Measurements from ENCODE around the gene VWA3B. TPM values are rescaled to one million over a fixed set of nuclear protein-coding genes. Genes with fewer than 3 reads are reported as not detected.

Gene VWA3B
- total RNA-seq, 4 donors from 2014 or later = not detected

GRCh38 chr2:98343285-98343684 is 256.3 kb downstream of the VWA3B start:
- Histone ChIP-seq H3K27ac (no peak overlapping the region), H3K9me3 (no peaks in the 10 kb centered on the region), H3K27me3 (peaks cover 17 to 64% (median 23%) of the 10 kb centered on the region in 4 donors), H3K4me3 (no peak overlapping the region), H3K4me1 (peaks cover 7 to 19% (median 12%) of the 10 kb centered on the region in 3 donors), H3K36me3 (no peaks in the 10 kb centered on the region)
- DNase-seq = no peak
- intact Hi-C loops (cut with DNase I) = no loop called here
- WGBS, 2 donors = 47 to 64% methylated on average over 3 of the region's 3 CpGs
- no peak for TF ChIP-seq POLR2A (IDR thresholded peaks at IDR 0.05)
- TF ChIP-seq CTCF (IDR thresholded peaks at IDR 0.05) = no peak

GRCh38 chr2:98346311-98347236 is 259.6 kb downstream of the VWA3B start, which contains the start of gene CNGA3:
Gene CNGA3, plus strand, starts transcription at chr2:98346456. Its CDS starts 23,520 bp downstream, at chr2:98369976.
- Histone ChIP-seq H3K36me3 (no peaks in the 10 kb centered on the region), H3K27me3 (peaks cover 17 to 90% (median 28%) of the 10 kb centered on the region in 4 donors), H3K27ac (no peak within 1 kb of the TSS), H3K4me1 (peaks cover 7 to 19% (median 12%) of the 10 kb centered on the region in 3 donors), H3K4me3 (peak within 1 kb of the TSS in 3 of 4 donors; percentile 14 to 53 (median 23)), H3K9me3 (no peaks in the 10 kb centered on the region)
- TF ChIP-seq POLR2A (IDR thresholded peaks at IDR 0.05) (no peak), CTCF (IDR thresholded peaks at IDR 0.05) (no peak)
- DNase-seq = no peak
- 5 to 9% methylated on average over 6 to 36 of the region's 72 CpGs for WGBS, 2 donors
- intact Hi-C loops (cut with DNase I) = no loop called here

GRCh38 chr2:98347298-98348065 is 260.5 kb downstream of the VWA3B start:
- H3K36me3 ChIP-seq = no peaks in the 10 kb centered on the region
- no peak for DNase-seq
- H3K4me3 ChIP-seq = peak overlapping the region in 1 of 4 donors; percentile 53
- peaks cover 7 to 19% (median 12%) of the 10 kb centered on the region in 3 donors for H3K4me1 ChIP-seq
- TF ChIP-seq POLR2A (IDR thresholded peaks at IDR 0.05) = no peak
- TF ChIP-seq CTCF (IDR thresholded peaks at IDR 0.05) = no peak
- WGBS, 2 donors = 15% methylated on average over 15 of the region's 54 CpGs; no CpG with 5 or more reads in 1 of the 2 donors
- H3K27me3 ChIP-seq = peaks cover 17 to 93% (median 28%) of the 10 kb centered on the region in 4 donors
- H3K27ac ChIP-seq = no peak overlapping the region
- H3K9me3 ChIP-seq = no peaks in the 10 kb centered on the region
- intact Hi-C loops (cut with DNase I) = no loop called here

GRCh38 chr2:98348066-98348561 is 261.1 kb downstream of the VWA3B start:
- WGBS, 2 donors = 10 to 22% methylated on average over 10 to 15 of the region's 15 CpGs
- no peak for DNase-seq
- TF ChIP-seq POLR2A (IDR thresholded peaks at IDR 0.05) (no peak), CTCF (IDR thresholded peaks at IDR 0.05) (no peak)
- H3K9me3 ChIP-seq = no peaks in the 10 kb centered on the region
- no peak overlapping the region for H3K27ac ChIP-seq
- no peaks in the 10 kb centered on the region for H3K36me3 ChIP-seq
- H3K27me3 ChIP-seq = peaks cover 17 to 92% (median 28%) of the 10 kb centered on the region in 4 donors
- intact Hi-C loops (cut with DNase I) = no loop called here
- H3K4me1 ChIP-seq = peaks cover 7 to 19% (median 12%) of the 10 kb centered on the region in 3 donors
- H3K4me3 ChIP-seq = no peak overlapping the region

Measured in esophagus squamous epithelium (tissue), 5 donors.